HG03095 (cell line): ENCODE results near the gene ZNF200.

ENCODE experiments used
- ATAC-seq: cut with Tn5 transposase; IDR thresholded peaks from one replicate; pipeline ENCODE4 v1.9.1; 2021; ENCODE audit warnings: moderate library complexity; ENCODE audit not compliant: unreplicated experiment

The ZNF200 gene

DNA sequence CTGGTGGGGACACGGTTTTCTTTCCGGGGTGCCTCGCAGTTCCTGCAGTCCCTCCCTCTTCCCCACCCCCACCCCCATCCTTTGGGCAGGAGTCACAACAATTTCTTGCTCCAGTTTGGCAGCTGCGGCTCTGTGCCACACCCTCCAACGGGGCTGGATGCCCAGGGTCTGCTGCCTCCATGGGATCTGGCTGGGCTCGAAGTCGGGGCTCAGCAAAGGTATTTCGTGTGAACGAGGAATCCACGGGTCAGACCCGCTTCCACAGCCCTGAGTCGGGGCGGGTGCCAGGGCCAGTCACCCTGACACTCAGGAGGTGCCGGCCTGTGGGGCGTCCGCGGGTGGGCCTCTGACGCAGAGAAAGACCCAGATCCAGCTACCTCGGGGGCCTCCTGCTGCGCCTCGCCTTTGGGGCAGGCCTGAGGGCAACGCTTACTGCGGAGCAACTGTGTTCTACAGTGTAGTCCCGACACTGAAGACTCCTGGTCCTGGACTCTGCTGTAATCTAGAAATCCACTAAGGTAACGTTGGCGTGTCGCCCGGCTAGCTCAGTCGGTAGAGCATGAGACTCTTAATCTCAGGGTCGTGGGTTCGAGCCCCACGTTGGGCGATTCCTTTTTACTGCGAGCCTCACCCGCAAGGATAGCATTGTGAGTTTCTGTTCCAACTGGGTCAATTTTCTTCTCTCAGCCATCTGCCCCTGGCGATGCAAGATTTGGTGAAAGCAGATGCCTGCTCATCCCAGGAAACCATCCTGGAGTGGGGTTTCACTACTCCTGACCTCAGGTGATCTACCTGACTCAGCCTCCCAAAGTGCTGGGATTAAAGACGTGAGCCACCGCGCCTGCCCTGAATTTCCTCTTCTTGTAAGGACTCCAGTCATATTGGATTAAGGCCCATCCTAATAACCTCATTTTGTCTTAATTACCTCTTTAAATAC, 59.5 kb downstream of the ZNF200 start:
- ATAC-seq, result no peak

DNA sequence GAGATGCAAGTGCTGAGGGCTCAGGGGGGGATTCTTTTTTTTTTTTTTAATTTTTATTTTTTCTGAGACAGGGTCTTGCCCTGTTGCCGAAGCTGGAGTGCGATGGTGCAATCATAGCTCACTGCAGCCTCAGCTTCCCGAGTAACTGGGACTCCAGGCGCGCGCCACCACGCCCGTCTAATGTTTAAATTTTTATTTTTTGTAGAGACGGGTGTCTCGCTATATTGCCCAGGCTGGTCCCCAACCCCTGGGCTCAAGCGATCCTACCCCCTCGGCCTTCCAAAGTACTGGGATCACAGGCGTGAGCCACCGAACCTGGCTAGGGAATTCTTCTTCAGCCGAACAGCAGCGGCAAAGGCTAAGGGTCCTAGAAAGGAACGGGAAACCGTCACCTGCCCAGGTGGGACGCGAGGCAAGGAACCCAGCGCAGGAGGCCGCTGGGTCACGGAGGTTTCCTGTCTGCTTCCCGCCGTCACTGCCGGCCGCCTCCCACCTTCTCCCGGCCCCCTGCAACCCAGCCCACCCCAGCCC, 60.3 kb downstream of the ZNF200 start:
- ATAC-seq, result no peak

DNA sequence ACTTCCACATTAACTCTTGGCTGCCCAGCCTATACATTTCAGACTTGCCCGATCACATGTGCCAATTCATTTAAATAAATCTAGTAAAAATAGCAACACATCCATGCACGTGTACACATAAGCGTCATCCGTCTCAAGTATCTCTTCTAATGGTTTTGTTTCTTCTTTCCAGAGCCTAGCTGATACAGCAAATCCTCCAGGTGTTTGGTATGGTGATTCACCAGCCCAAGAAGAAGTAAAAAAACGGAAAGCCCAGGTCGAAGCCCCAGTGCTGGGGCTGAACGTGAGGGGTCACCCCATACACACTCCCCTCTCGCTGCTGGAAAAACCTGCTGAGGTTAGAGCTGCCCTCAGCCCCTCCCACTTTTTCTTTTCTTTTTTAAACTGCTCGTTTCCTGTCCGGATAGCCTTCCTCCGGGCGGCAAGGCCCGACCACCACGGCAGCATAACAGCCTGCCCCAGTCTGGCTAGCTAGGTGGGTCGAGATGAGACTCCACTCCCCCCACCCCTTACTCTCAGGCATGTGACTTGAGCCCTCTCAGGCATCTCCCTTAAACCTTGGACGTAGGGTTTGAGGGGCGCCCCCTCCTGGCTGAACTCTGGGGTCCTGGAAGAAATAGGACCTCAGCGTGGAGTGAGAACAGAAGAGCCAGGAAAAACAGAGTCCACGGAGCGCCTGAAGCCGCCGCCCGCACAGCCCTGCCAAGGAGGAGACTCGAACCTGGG, 60.9 kb downstream of the ZNF200 start:
- ATAC-seq, result no peak
